Neural progenitor cell (in vitro differentiated cells): ENCODE data around the gene AXL. TPM values are rescaled to one million over a fixed set of nuclear protein-coding genes. Genes with fewer than 3 reads are reported as not detected.

Experiments
- DNase-seq: peaks from one replicate; pipeline ENCODE4 v3.0.0-alpha.2; 2016; ENCODE audit warnings: low spot score
- H2AFZ ChIP-seq: fragments of 200-600 bp; sonication (generic); replicated peaks from 2 replicates; pipeline ENCODE4 v1.6.1; 2016; ENCODE audit warnings: antibody characterized with exemption
- H3F3A ChIP-seq: fragments of 200-600 bp; sonication (generic); 2 replicates; pipeline ENCODE4 v1.6.1; 2016; ENCODE audit warnings: antibody characterized with exemption, low read depth
- H3K27ac ChIP-seq: fragments of 200-600 bp; sonication (generic); 2 replicates; pipeline ENCODE4 v1.5.1; 2016; ENCODE audit warnings: mild to moderate bottlenecking
- H3K27me3 ChIP-seq: fragments of 200-600 bp; sonication (generic); 2 replicates; pipeline ENCODE4 v1.6.1; 2016; ENCODE audit warnings: mild to moderate bottlenecking, moderate library complexity
- H3K36me3 ChIP-seq: fragments of 200-600 bp; sonication (generic); 2 replicates; pipeline ENCODE4 v1.5.1; 2016
- H3K4me1 ChIP-seq: fragments of 200-600 bp; sonication (generic); 2 replicates; pipeline ENCODE4 v1.6.1; 2016; ENCODE audit warnings: mixed run types
- H3K4me2 ChIP-seq: fragments of 200-600 bp; sonication (generic); 2 replicates; pipeline ENCODE4 v1.6.1; 2016
- H3K4me3 ChIP-seq: fragments of 200-600 bp; sonication (generic); 2 replicates; pipeline ENCODE4 v1.5.1; 2016
- H3K79me2 ChIP-seq: fragments of 200-600 bp; sonication (generic); 2 replicates; pipeline ENCODE4 v1.6.1; 2016; ENCODE audit warnings: low read depth
- H3K9ac ChIP-seq: fragments of 200-600 bp; sonication (generic); 2 replicates; pipeline ENCODE4 v1.6.1; 2016
- H3K9me3 ChIP-seq: fragments of 200-600 bp; sonication (generic); 2 replicates; pipeline ENCODE4 v1.5.1; 2016; ENCODE audit warnings: low read depth
- H4K20me1 ChIP-seq: fragments of 200-600 bp; sonication (generic); 2 replicates; pipeline ENCODE4 v1.6.1; 2016; ENCODE audit warnings: low read depth
- H3K27ac Mint-ChIP-seq: 3 replicates; pipeline ENCODE4 v1.8.0; 2021; ENCODE audit warnings: mixed read lengths
- H3K27me3 Mint-ChIP-seq: 2 replicates; pipeline ENCODE4 v1.8.0; 2022; ENCODE audit warnings: low read depth, mild to moderate bottlenecking, inconsistent platforms, moderate library complexity, mixed read lengths; ENCODE audit not compliant: insufficient read depth
- H3K36me3 Mint-ChIP-seq: 3 replicates; pipeline ENCODE4 v1.8.0; 2021; ENCODE audit warnings: mixed read lengths
- H3K4me1 Mint-ChIP-seq: 3 replicates; pipeline ENCODE4 v1.8.0; 2021; ENCODE audit warnings: mixed read lengths
- H3K4me3 Mint-ChIP-seq: 3 replicates; pipeline ENCODE4 v1.8.0; 2021; ENCODE audit warnings: mild to moderate bottlenecking, moderate library complexity, mixed read lengths
- H3K9me3 Mint-ChIP-seq: 3 replicates; pipeline ENCODE4 v1.8.0; 2020; ENCODE audit warnings: mixed read lengths
- CTCF ChIP-seq: fragments of 200-600 bp; sonication (generic); IDR thresholded peaks from 2 replicates; pipeline ENCODE4 v1.5.1; 2017; ENCODE audit warnings: antibody characterized with exemption, mild to moderate bottlenecking
- EZH2 ChIP-seq: fragments of 200-600 bp; sonication (generic); IDR thresholded peaks from 2 replicates; pipeline ENCODE4 v1.6.1; 2017; ENCODE audit warnings: antibody characterized with exemption, mild to moderate bottlenecking, moderate library complexity
- EZH2phosphoT487 ChIP-seq: fragments of 200-600 bp; sonication (generic); IDR thresholded peaks from 2 replicates; pipeline ENCODE4 v1.6.1; 2017; ENCODE audit warnings: antibody characterized with exemption
- total RNA-seq: library from RNA; depleted of rRNA; stranded (reverse); fragments of >200 nt; gene quantifications from 2 replicates; pipeline ENCODE4 v1.2.3, GENCODE V29; 2015; ENCODE audit warnings: low replicate concordance

The AXL gene
- total RNA-seq, 1 donor from 2014 or later = 24.7 TPM

GRCh38 chr19:41244117-41244516 lies 25.1 kb downstream of the AXL start:
- Histone ChIP-seq H3K4me2 (no peak overlapping the region), H3K27me3 (no peaks in the 10 kb centered on the region), H3K27ac (no peak overlapping the region), H3F3A (no peaks in the 10 kb centered on the region), H2AFZ (no peak overlapping the region), H4K20me1 (no peaks in the 10 kb centered on the region), H3K9me3 (no peaks in the 10 kb centered on the region), H3K4me3 (no peak overlapping the region), H3K9ac (no peak overlapping the region), H3K36me3 (no peaks in the 10 kb centered on the region), H3K79me2 (no peaks in the 10 kb centered on the region), H3K4me1 (no peaks in the 10 kb centered on the region)
- Mint-ChIP-seq H3K36me3 (peaks cover 4% of the 10 kb centered on the region), H3K27ac (no peak overlapping the region), H3K27me3 (no peaks in the 10 kb centered on the region), H3K4me3 (no peak overlapping the region), H3K4me1 (no peaks in the 10 kb centered on the region), H3K9me3 (no peaks in the 10 kb centered on the region)
- DNase-seq = no peak
- TF ChIP-seq EZH2phosphoT487 (no peak), EZH2 (no peak), CTCF (no peak)

GRCh38 chr19:41245843-41246242 lies 26.8 kb downstream of the AXL start:
- H3K36me3 ChIP-seq = no peaks in the 10 kb centered on the region

GRCh38 chr19:41248895-41249294 lies 29.9 kb downstream of the AXL start:
- Histone ChIP-seq H3K36me3 (no peaks in the 10 kb centered on the region), H3K4me1 (no peaks in the 10 kb centered on the region), H3K27me3 (no peaks in the 10 kb centered on the region), H4K20me1 (no peaks in the 10 kb centered on the region), H3K9me3 (no peaks in the 10 kb centered on the region), H3F3A (no peaks in the 10 kb centered on the region), H3K9ac (no peak overlapping the region), H3K4me3 (no peak overlapping the region), H3K4me2 (no peak overlapping the region), H3K27ac (no peak overlapping the region), H3K79me2 (no peaks in the 10 kb centered on the region), H2AFZ (no peak overlapping the region)
- H3K4me3 Mint-ChIP-seq = no peak overlapping the region
- H3K4me1 Mint-ChIP-seq = no peaks in the 10 kb centered on the region
- no peaks in the 10 kb centered on the region for H3K9me3 Mint-ChIP-seq
- H3K36me3 Mint-ChIP-seq = peaks cover 15% of the 10 kb centered on the region
- no peak for DNase-seq
- H3K27me3 Mint-ChIP-seq = peaks cover 5% of the 10 kb centered on the region
- TF ChIP-seq CTCF = no peak
- TF ChIP-seq EZH2phosphoT487 = no peak
- no peak for TF ChIP-seq EZH2
- H3K27ac Mint-ChIP-seq = no peak overlapping the region

More at GRCh38 chr19:41245843-41246242, 26.8 kb downstream of the AXL start:
- Histone ChIP-seq H2AFZ (no peak overlapping the region), H3K4me3 (no peak overlapping the region), H3K4me2 (no peak overlapping the region), H3K9ac (no peak overlapping the region), H3K27ac (no peak overlapping the region), H3K4me1 (no peaks in the 10 kb centered on the region), H3F3A (no peaks in the 10 kb centered on the region), H3K27me3 (no peaks in the 10 kb centered on the region), H3K79me2 (no peaks in the 10 kb centered on the region), H3K9me3 (no peaks in the 10 kb centered on the region), H4K20me1 (no peaks in the 10 kb centered on the region)
- DNase-seq = no peak
- no peaks in the 10 kb centered on the region for H3K9me3 Mint-ChIP-seq
- no peak overlapping the region for H3K4me3 Mint-ChIP-seq
- no peak overlapping the region for H3K27ac Mint-ChIP-seq
- no peak for TF ChIP-seq EZH2
- TF ChIP-seq EZH2phosphoT487 = no peak
- no peak for TF ChIP-seq CTCF
- H3K27me3 Mint-ChIP-seq = peaks cover 2% of the 10 kb centered on the region
- H3K36me3 Mint-ChIP-seq = peaks cover 7% of the 10 kb centered on the region
- H3K4me1 Mint-ChIP-seq = no peaks in the 10 kb centered on the region
